ENCODE measurements around the gene SORBS2.

Gene SORBS2

DNA sequence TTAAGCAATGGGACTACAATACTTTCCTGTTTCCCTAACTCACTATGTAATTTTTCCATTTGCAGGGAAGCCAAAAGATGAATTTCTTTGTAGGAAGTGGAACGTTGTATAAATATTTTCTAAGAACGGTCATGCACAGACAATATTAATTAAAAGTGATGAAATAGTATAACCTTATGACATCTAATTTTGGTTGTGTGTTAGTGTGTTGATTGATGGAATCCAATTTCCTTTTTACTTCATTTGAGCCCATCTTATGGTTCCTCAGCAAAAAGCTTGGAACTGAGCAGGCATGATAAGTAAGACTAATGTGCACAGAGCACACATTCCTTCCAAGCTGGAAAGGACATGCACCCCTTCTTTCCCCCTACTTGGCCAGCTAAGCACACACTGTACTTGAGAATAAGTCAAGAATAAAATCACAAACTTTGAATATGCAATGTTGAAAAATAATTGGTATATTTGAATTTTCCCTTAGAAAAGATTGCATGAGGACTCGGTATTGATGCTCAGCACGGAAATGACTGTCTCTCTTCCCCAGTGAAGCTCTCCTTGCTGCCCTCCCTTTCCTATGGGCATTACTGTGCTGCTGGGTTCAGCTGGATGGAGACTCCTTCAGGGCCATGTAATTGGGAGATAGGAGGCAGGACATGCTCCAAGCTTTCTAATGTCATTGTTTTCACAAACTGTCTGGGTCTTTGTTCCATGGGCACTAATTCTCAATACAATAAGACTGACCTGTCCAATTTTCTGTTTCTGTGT lies 257.4 kb downstream of the SORBS2 start:
- no peak overlapping the region for H3K4me3 ChIP-seq (ENCODE audit: low read depth, low read length)
- TF ChIP-seq POLR2A (IDR thresholded peaks at IDR 0.05; ENCODE audit: extremely low read depth, insufficient read length) (no peak), MYC (IDR thresholded peaks at IDR 0.05; ENCODE audit: low read depth, low read length) (no peak)
- TF ChIP-seq, protein P1, sequence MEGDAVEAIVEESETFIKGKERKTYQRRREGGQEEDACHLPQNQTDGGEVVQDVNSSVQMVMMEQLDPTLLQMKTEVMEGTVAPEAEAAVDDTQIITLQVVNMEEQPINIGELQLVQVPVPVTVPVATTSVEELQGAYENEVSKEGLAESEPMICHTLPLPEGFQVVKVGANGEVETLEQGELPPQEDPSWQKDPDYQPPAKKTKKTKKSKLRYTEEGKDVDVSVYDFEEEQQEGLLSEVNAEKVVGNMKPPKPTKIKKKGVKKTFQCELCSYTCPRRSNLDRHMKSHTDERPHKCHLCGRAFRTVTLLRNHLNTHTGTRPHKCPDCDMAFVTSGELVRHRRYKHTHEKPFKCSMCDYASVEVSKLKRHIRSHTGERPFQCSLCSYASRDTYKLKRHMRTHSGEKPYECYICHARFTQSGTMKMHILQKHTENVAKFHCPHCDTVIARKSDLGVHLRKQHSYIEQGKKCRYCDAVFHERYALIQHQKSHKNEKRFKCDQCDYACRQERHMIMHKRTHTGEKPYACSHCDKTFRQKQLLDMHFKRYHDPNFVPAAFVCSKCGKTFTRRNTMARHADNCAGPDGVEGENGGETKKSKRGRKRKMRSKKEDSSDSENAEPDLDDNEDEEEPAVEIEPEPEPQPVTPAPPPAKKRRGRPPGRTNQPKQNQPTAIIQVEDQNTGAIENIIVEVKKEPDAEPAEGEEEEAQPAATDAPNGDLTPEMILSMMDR (IDR thresholded peaks at IDR 0.05; ENCODE audit: low read depth, low read length): no peak
- TF ChIP-seq, protein P2, sequence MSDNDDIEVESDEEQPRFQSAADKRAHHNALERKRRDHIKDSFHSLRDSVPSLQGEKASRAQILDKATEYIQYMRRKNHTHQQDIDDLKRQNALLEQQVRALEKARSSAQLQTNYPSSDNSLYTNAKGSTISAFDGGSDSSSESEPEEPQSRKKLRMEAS (IDR thresholded peaks at IDR 0.05; ENCODE audit: low read depth, low read length): no peak
- no peak for DNase-seq (ENCODE audit: low read depth)

DNA sequence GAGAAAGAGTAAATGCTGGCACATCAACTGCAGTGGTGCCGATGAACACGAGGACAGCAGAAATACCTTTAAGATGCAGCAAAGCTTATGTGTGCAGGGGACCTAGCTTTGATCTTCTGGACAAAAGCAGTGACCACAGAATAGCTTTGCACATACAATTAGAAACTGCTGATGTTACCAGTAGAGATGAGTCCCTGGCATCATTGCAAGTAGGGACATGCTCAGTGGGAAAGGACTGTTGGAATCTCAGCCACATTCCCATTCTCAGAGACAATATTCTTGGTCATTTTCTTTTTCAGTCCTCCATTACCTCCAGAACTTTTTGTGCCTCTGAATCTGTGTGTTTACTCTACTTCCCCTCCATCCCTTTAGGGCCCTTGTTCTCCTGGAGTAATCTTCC lies 259.7 kb downstream of the SORBS2 start:
- DNase-seq (ENCODE audit: low read depth): no peak
- no peak overlapping the region for H3K4me3 ChIP-seq (ENCODE audit: low read depth, low read length)
- TF ChIP-seq, protein P2 (IDR thresholded peaks at IDR 0.05; ENCODE audit: low read depth, low read length): no peak
- TF ChIP-seq MYC (IDR thresholded peaks at IDR 0.05; ENCODE audit: low read depth, low read length) (no peak), POLR2A (IDR thresholded peaks at IDR 0.05; ENCODE audit: extremely low read depth, insufficient read length) (no peak)
- TF ChIP-seq, protein P1 (IDR thresholded peaks at IDR 0.05; ENCODE audit: low read depth, low read length): no peak

DNA sequence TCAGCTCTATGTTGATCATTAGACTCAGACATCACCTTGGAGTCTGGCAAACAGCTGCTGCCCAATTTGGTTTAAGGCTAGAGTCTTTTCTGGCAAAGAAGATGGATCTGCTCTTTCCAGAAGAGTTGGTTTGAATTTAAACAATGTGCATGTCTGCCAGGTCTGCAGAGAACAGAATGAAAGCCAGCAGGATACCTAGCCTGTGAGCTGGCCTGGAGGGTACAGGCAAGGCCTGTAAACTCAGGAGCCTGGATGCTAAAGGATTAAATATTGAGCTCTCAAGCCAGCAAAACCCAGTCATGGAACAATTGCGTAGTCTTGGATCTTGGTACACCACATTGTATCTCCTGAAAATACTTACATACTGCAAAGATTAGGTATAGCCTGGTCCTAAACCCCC lies 261.1 kb downstream of the SORBS2 start:
- no peak overlapping the region for H3K4me3 ChIP-seq (ENCODE audit: low read depth, low read length)
- TF ChIP-seq, protein P1 (IDR thresholded peaks at IDR 0.05; ENCODE audit: low read depth, low read length): no peak
- no peak for TF ChIP-seq POLR2A (IDR thresholded peaks at IDR 0.05; ENCODE audit: extremely low read depth, insufficient read length)
- TF ChIP-seq MYC (IDR thresholded peaks at IDR 0.05; ENCODE audit: low read depth, low read length): no peak
- TF ChIP-seq, protein P2 (IDR thresholded peaks at IDR 0.05; ENCODE audit: low read depth, low read length): no peak
- DNase-seq (ENCODE audit: low read depth): no peak

DNA sequence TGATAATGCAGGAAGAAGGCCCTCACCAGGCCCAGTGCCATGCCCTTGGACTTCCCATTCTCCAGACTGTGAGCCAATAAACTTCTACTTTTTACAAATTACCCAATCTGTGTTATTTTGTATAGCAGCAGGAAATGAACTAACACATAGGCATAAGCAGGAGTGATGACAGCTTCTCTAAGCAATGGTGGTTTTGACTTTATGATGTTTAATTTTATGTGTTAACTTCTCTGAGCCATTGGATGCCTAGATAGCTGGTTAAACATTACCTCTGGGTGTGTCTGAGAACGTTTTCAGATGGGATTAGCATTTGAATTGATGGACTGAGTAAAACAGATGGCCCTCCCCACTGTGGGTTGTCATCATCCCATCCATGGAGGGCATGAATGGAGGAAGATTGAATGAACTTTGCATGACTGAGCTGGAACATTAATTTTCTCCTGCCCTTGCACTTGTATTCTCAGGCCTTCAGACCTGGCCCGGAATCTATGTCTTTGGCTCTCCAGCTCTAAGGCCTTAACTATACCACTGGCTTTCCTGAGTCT lies 262.8 kb downstream of the SORBS2 start:
- TF ChIP-seq, protein P1 (IDR thresholded peaks at IDR 0.05; ENCODE audit: low read depth, low read length): no peak
- TF ChIP-seq, protein P2 (IDR thresholded peaks at IDR 0.05; ENCODE audit: low read depth, low read length): no peak
- TF ChIP-seq MYC (IDR thresholded peaks at IDR 0.05; ENCODE audit: low read depth, low read length) (no peak), POLR2A (IDR thresholded peaks at IDR 0.05; ENCODE audit: extremely low read depth, insufficient read length) (no peak)
- DNase-seq (ENCODE audit: low read depth): no peak
- no peak overlapping the region for H3K4me3 ChIP-seq (ENCODE audit: low read depth, low read length)

DNA sequence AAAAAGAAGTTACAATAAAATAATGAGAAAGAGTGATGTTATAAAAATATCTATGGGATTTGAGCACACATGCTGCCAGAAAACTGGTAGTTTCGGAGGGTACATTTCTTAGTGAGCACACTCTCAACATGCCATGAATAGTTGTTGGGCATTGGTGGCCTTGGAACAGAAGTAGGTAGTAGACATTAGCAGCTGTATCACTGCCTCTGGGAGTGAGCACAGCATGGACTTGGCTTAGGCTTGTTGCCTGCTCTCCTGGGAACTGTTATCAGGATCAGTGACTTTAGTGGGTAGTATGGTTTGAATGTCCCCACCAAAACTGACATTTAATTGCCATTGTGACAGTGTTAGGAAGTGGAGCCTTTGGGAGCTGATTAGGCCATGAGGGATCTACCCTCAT lies 263.4 kb downstream of the SORBS2 start:
- no peak for DNase-seq (ENCODE audit: low read depth)
- H3K4me3 ChIP-seq (ENCODE audit: low read depth, low read length): no peak overlapping the region
- TF ChIP-seq, protein P2 (IDR thresholded peaks at IDR 0.05; ENCODE audit: low read depth, low read length): no peak
- TF ChIP-seq POLR2A (IDR thresholded peaks at IDR 0.05; ENCODE audit: extremely low read depth, insufficient read length) (no peak), MYC (IDR thresholded peaks at IDR 0.05; ENCODE audit: low read depth, low read length) (no peak)
- TF ChIP-seq, protein P1 (IDR thresholded peaks at IDR 0.05; ENCODE audit: low read depth, low read length): no peak

All from NB4 (cell line).